Measurements from ENCODE around the gene FAM32A.
A peak's percentile ranks its signal among the peaks of the same experiment; 100 is the strongest.

FAM32A gene

DNA sequence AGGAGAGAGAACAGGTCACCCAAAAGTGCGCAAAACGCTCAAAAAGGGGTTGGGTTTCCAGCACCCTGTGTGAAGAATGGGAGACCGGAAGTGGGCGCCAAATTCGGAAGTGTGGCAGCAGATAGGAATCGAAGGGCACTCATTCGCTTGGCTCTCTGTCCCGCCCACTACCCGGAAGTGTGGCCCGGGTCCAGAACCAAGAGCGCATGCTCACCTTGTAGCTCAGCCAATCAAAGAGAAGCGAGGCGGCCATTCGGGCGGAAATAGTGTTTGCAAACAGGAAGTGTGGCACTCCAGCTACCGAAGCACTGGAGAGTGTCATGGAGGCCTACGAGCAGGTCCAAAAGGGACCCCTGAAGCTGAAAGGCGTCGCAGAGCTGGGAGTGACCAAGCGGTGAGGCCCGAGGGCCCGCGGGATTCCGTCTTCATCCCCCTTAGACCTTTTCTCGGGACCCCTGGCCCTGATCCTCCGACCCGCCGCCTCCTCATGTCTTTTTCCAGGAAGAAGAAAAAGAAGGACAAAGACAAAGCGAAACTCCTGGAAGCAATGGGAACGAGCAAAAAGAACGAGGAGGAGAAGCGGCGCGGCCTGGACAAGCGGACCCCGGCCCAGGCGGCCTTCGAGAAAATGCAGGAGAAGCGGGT lies at the start of gene FAM32A:
Gene FAM32A, plus strand, starts transcription at position 288 of the 645 bp plus-strand sequence. Its CDS starts 33 bp downstream, at position 321.
- peak; percentile 99 for DNase-seq

DNA sequence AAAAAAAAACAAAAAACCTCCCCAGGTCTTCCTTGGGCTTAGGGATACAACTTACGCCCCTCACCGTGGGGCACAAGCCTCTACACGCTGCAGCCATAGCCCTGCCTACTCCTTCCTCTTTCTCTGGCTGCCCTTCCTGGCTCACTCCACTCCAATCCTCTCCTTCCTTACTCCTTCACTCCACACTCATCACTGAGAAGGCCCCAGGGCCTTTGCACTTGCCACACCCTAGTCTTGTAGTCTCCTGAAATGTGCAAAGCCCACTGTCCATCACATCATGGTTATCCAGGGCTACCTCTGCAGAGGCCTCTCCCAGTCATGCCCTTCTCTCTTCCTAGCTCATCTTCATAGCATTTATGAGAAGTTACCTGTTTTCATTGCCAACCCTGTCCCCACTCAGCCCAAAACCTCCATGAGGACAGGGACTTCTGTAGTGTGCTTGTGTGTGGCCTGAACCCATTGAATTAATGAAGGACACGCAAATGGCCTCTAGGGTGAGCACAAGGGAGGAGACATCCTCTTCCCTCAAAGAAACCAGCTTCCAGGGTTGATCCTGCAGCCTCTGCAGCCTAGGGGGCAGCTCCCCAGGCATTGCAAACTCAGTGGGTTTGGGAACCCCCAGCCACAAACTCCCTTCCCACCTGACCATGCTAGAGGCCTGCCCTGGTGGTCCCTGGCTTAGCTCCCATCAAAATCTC lies 49.6 kb upstream of the FAM32A start:
- no peak for DNase-seq

DNA sequence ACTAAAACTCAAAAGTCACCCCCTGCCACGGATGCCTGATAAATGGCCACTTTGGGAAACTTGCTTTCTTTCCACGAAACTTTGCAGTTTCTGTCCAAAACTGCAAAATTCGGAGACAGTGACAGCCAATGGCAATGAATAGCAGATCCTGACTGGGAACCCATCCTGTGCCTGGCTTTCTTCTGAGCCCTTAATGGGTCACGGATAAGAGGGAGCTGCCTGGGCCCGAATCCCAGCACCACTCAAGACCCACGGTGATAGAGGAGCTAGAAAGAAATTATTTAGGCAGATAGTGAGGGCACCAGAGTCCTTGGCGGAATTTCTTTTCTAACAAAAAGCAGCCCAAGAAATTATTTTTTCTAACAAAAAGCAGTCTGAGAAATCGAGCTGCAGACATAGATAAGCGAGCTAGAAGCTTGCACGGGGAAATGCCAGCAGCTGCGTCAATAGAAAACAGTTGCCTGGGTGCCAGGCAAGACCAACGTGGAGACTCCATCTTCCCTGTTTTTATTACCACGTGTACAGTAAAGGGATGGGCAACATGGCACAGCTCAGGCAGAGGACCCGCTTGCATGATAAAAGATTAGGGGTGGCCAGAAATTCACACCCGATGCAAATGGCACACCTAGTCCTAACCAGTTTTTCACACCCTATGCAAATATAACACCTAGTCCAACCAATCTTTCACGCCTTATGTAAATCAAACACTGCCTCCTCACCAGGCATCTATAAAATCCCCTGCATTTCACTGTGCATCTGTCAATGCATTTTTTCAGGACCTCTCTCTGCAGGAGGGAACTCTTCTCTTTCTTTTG lies 48.8 kb upstream of the FAM32A start:
- DNase-seq = no peak

DNA sequence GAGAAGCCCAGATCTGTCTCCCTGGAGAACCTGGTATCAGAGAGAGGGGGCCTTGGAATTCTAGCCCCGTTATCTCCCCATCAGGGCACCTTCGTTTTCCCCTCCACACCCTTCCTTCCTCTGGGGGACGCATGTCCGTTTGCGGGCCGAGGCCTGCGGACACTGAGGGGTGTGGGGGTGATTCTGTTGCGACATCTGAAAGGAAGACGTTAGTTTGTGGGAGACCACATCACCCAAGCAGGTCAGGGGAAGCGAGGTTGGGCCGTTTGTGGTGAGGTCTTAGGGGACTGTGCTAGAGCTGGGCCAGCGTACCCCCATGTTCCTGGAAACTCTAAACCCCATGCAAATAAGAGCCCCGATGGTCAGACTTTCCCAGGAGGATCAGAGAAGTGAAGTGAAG lies 45.5 kb upstream of the FAM32A start:
- no peak for DNase-seq

DNA sequence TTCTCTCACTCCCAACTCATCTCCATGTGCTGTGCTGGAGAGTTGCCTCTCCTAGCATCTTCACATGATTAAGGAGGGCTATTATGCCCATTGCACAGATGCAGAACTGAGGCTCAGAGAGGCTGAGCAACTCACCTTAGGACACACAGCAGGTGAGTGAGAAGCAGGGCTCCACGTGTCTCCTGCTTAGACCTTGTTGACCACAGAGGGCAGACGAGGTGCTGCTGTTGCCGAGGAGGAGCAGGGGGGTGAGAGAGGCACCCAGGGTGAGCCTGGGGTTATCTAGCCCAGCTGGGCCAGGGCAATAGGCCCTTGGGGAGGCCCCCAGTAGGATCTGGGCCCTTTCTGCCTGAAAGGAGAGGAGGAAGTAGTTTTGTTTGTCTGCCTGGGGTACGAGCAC lies 44.2 kb upstream of the FAM32A start:
- no peak for DNase-seq

DNA sequence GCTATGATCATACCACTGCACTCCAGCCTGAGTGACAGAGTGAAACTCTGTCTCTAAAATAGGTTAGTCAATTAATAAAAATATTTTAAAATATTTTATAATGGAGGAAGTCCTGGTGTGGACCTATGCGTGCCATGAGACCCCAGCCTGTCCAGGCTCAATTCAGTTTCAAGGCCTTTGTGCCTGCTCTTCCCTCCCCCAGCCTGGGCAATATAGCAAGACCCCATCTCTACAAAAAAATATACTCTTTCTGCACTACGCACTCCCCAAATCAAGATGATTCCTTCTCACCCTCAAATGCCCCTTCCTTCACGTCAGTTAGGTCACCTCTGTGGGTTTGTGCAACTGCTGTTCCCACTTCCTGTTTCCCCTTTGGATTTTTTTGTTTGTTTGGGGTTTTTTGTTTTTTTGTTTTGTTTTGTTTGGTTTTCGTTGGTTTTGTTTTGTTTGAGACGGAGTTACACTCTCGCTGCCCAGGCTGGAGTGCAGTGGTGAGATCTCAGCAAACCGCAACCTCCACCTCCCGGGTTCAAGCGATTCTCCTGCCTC lies 43.1 kb upstream of the FAM32A start:
- no peak for DNase-seq

DNA sequence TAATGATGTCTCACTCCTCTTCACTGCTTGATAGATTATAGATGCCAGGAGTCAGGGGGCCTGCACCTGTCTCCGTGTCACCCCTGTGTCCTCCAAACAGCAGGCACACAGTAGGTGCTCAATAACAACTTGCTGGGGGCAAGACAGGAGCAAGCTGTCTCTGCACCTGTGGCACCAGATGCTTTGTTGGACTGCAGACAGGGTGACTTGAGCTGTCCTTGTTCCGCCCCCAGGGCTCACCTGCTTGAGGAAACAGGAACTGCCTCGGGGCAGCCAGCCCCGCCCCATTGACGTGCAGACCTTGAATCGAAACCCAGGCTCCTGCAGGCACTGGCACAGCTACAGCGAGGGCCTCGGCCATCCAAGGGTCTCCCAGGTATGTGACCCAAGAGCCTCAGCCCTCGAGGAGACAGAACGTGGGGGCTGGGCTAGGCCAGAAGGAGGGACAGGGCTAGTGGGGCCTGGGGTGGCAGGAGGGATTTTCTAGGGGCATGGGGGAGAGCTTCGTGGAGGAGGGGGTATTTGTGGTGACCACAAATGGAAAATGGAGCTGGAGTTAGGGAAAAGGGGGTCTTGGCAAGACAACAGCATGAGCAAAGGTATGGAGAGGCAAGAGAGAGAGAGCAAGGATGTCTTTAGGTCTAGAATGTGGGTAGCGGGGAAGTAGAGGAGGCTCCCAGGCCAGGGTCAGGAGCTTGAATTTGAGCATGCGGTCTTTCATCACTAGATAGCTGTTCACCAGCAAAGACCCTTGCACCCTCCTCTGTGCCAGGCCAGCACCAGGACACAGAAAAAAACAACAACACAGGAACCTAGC lies 41.6 kb upstream of the FAM32A start, which contains the start of gene HSH2D:
Gene HSH2D, plus strand, starts transcription at position 287 of the 817 bp plus-strand sequence. CDS start 5,066 bp downstream, outside the sequence.
- peak; percentile 88 for DNase-seq

DNA sequence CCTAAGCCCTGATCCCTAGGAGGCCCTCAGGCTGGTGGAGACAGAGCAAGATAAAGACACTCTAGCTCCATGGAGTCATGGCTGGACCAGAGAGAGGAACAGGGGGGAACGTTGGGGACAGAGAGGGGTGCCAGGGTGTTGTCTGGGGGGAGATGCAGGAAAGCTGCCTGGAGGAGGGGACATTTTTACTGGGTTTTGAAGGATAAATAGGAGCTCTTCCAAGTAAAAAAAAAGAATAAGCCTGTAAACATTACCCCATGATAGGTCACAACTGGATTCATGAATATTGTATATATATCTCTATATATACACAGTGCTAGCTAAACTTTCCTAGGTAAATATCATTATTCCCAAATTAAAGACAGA lies 41.0 kb upstream of the FAM32A start:
- no peak for DNase-seq

DNA sequence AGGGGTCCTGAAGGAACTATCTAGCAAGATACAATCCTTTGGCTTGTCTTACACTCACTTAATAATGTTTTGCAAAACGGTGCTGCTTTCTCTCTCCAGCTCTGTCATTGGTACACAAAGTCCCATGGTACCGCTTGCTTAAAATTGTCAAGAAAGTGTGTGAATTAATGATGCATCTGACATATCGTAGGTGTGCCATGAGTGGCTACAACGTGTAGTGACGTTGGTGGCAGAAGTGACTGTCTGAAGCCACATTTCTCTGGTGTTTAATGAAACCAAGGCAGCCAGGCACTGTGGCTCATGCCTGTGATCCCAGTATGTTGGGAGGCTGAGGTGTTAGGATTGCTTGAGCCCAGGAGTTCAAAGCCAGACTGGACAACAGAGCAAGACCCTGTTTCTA lies 39.1 kb upstream of the FAM32A start:
- no peak for DNase-seq

DNA sequence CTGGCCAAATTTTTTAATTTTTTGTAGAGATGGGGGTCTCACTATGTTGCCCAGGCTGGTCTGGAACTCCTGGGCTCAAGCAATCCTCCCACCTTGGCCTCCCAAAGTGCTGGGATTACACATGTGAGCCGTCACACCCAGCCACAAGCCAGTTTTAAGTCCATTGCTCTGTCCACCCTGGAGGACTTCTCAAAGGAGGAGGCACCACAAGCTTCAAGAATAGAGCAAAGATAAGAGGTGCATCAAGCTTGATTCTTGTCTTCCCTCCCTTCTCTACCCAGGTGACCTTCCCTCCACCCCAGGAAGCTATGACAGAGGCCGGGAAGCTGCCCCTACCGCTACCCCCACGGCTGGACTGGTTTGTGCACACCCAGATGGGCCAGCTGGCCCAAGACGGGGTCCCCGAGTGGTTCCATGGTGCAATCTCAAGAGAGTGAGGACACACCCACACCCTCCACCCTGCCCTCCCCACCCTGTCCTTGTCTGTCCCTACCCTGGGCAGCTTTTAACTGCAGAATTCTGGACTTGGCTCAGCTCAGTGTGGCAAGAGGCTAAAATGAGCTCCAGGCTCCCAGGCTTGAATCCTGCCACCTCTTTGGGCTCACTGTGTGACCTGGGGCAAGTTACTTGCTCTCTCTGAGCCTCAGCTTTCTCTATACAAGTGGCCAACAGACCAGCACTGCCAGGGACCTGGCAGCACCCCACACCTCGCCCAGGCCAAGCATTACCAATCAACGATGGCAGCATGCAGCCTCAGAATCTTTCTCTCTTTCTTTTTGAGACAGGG lies 36.6 kb upstream of the FAM32A start:
- DNase-seq = no peak

DNA sequence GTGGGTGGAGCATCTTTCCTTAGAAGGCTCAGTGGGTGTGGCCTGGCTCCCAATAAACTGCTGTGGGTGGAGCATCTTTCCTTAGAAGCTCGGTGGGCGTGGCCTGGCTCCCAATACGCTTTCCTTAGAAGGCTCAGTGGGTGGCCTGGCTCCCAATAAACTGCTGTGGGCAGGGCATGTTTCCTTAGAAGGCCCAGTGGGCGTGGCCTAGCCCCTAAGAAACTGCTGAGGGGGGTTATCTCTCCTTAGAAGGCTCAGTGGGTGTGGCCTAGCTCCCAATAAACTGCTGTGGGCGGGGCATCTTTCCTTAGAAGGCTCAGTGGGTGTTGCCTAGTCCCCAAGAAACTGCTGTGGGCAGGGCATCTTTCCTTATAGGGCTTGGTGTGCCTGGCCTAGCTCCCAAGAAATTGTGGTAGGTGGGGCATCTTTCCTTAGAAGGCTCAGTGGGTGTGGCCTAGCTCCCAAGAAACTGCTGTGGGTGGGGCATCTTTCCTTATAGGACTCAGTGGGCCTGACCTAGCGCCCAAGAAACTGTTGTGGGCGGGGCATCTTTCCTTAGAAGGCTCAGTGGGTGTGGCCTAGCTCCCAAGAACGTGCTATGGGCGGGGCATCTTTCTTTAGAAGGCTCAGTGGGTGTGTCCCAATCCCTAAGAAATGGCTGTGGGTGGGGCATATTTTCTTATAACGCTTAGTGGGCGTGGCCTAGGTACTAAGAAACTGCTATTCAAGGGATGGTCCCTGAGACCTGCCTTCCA lies 31.5 kb upstream of the FAM32A start:
- peak; percentile 42 for DNase-seq

DNA sequence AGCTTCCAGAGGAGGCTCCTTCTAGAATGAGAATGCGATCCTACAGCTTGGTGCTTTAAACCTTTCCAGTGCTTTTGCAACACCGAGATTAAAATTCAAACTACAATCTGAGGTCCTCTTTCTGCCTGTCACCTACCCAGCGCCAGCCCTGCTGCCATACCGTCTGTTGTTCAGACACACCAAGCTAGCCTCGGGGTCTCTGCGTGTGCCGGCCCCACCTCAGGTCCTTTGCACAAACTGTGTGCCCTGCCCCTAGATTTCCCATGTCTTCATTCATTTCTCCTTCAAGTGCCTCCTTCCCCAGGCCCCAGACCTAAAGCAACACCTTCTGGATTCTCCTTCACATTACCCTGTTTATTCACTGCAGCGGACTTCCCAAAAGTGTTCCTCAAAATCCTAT lies 30.7 kb upstream of the FAM32A start:
- no peak for DNase-seq

DNA sequence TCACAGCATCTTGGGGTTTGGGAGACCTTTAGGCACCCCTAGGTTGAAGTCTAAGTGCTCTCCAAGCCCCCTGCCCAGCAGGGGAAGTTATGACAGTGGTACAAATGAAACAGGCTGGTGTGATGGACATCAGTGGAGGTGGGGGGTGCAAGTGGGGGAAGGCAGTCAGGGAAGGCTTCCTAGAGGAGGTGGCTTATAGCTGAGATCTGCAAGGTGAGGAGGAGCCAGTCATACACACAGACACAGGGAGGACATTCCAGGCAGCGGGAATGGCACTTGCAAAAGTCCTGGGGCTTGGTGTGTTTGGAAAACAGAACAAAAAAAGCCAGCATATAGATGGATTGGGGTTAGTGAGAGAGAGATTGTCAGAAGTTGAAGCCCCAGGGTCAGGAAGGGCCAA lies 30.1 kb upstream of the FAM32A start:
- no peak for DNase-seq

DNA sequence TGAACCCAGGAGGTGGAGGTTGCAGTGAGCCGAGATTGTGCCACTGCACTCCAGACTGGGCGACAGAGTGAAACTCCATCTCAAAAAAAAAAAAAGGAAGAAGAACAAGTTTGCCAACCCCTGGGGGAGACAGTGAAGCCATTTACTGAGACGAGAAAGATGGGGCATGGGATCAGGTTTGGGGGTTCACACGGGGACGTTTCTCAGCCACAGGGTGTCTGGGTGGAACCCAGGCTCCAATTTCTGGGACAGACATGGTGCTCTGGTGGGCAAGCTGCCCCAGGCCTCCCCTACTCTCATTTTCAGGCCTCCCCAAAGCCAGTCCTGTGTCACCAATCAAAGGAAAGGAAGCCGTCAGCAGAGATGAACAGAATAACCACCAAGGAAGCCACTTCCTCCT lies 28.3 kb upstream of the FAM32A start:
- DNase-seq = no peak

DNA sequence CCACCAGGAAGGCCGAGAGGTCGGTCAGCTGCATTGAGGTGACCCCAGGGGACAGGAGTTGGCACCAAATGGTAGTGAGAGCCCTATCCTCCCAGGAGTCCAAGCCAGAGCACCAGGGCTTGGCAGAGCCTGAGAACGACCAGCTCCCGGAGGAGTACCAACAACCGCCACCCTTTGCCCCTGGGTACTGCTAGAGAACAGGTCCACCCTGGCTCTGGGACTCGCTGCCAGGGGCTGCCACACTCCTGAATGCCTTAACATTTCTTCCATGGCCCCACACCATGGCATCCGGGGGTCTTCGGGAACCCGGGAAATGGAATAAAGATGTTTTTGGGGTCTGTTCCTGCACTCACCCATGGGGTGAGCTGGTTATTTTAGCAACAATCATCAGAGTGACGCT lies 27.6 kb upstream of the FAM32A start:
- DNase-seq = no peak

DNA sequence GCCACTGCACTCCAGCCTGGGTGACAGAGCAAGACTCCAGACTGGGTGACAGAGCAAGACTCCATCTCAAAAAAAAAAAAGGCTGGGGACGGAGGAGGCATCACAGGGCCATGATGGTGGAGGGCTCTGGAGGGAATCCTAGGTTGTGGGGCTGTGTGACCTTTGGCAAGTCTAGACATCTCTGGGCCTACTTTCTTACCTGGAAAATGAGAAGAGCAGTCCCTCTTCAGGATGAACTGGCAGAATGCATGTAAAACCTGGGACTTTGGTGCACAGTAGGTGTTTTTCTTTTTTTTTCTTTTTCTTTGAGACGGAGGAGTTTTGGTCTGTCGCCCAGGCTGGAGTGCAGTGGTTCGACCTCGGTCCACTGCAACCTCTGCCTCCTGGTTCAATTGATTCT lies 25.6 kb upstream of the FAM32A start:
- DNase-seq = no peak

DNA sequence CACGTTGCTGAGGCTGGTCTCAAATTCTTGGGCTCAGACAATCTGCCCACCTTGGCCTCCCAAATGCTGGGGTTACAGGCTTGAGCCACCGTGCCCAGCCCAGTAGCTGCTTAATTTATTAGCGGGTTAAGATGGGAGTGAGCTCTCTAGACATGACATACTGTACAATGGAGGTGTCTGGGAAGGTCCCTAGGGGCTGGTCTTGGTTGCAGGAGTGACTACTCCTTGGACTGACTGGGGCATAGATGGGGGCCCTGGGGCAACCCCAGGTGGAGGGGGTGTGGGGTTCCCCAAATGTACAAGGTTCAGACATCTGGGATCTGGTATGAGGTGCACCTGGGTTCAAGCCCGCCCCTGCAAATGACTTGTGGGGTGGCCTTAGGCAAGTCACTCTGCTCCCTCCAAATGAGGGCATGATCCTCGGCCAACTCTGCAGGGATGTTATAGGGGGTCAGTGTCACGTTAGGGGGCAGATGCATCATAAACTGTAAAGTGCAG lies 24.7 kb upstream of the FAM32A start:
- no peak for DNase-seq

DNA sequence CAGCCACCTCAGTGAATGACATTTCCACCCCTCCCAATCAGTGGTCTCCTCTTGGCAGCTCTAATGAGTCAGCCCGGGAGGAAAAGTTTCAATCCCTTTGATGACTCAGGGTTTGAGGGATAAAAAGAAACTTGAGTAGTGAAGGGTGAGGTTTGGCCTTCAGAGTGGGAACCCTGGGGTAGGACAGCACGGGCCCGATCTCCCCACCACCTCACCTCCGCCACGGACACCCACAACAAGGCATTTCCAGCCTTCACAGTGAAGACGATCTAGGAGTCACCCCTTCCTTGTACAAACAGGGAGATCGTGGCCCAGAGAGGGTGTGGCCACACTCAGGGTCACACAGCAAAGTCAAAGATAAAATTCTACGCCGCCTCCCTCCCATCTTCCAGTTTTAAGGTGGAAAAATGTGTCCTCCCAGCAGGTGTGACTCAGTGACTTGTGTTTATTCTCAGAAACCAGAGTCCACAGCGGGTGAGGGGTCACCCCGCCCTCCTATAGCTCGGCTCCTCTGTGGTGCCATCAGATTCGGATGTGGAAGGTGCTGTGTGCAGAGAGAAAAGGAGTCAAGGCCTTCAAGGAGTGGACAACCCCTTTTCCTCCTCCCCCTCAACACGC lies 24.2 kb upstream of the FAM32A start:
- DNase-seq = no peak

DNA sequence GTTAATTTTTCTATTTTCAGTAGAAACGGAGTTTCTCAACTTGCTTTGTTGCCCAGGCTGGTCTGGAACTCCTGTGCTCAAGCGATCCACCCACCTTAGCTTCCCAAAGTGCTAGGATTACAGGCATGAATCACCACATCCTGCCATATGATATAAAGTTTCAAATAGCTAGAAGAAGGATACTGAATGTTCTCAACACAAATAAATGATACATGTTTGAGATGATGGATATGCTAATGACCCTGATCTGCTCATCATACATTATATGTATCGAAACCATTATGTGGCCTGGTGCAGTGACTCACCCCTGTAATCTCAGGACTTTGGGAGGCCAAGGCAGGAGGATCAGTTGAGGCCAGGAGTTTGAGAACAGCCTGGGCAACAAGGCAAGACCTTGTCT lies 23.4 kb upstream of the FAM32A start:
- no peak for DNase-seq

DNA sequence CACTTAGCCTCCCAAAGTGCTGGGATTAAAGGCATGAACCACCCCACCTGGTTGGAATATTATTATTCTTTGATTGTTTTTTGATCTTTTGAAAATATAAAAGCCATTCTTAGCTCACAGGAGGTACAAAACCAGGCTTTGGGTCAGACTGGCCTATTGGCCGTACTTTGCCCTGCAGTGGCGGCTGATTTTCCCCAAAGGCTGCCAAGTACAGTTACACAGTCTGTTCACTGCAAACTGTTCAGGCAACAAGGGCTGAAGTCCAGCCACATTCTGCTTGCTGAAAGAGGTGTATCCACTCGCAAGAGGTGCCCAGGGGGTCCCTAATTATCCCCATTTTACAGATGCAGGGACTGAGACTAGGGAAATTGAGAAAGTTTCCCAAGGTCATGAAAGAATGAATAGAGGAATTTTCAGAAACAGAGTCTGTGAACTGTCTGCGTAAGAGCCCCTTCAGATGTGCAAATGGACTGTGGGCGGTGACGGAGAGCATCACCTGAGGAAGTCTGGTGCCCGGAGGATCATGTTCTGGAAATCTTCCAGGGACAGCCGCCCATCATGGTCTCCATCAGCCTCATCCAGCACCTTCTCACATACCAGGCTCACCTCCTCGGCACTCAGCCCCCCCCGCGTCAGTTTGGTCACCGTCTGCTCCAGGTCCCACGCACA lies 20.9 kb upstream of the FAM32A start:
- no peak for DNase-seq
